ENCODE measurements around the gene EIF5B. TPM values are rescaled to one million over a fixed set of nuclear protein-coding genes. Genes with fewer than 3 reads are reported as not detected.

Gene EIF5B
- total RNA-seq, 2 donors from 2014 or later, result 50.7 to 81.0 TPM

GRCh38 chr2:99389946-99390345 lies 52.8 kb downstream of the EIF5B start:
- DNase-seq (ENCODE audit: low spot score), result no peak
- H3K4me3 ChIP-seq, result no peak overlapping the region
- no peaks in the 10 kb centered on the region for H3K9me3 ChIP-seq
- H3K27ac ChIP-seq, result peak overlapping the region; percentile 3 to 77
- peaks cover 59% of the 10 kb centered on the region for H3K36me3 ChIP-seq
- H3K4me1 ChIP-seq, result peaks cover 0 to 11% of the 10 kb centered on the region in 2 donors
- no peak for TF ChIP-seq CTCF (IDR thresholded peaks at IDR 0.05)
- H3K27me3 ChIP-seq, result no peaks in the 10 kb centered on the region

GRCh38 chr2:99395589-99396130 lies 58.5 kb downstream of the EIF5B start:
- no peaks in the 10 kb centered on the region for H3K27me3 ChIP-seq
- no peak for DNase-seq (ENCODE audit: low spot score)
- peaks cover 0 to 21% of the 10 kb centered on the region in 2 donors for H3K4me1 ChIP-seq
- H3K4me3 ChIP-seq, result no peak overlapping the region
- no peaks in the 10 kb centered on the region for H3K9me3 ChIP-seq
- TF ChIP-seq CTCF (IDR thresholded peaks at IDR 0.05), result no peak
- H3K36me3 ChIP-seq, result peaks cover 97% of the 10 kb centered on the region
- peak overlapping the region in 1 of 2 donors; percentile 74 for H3K27ac ChIP-seq

GRCh38 chr2:99397266-99397920 lies 60.2 kb downstream of the EIF5B start:
- no peak overlapping the region for H3K4me3 ChIP-seq
- no peaks in the 10 kb centered on the region for H3K9me3 ChIP-seq
- peaks cover 0 to 21% of the 10 kb centered on the region in 2 donors for H3K4me1 ChIP-seq
- no peak for DNase-seq (ENCODE audit: low spot score)
- H3K27ac ChIP-seq, result peak overlapping the region; percentile 51 to 74
- no peak for TF ChIP-seq CTCF (IDR thresholded peaks at IDR 0.05)
- no peaks in the 10 kb centered on the region for H3K27me3 ChIP-seq
- peaks cover 98% of the 10 kb centered on the region for H3K36me3 ChIP-seq

- H3K9me3 ChIP-seq, result no peaks in the 10 kb centered on the region
- peak overlapping the region; percentile 51 to 74 for H3K27ac ChIP-seq
Observed at GRCh38 chr2:99398303-99398702, 61.1 kb downstream of the EIF5B start.

GRCh38 chr2:99399063-99399462 lies 61.9 kb downstream of the EIF5B start:
- Histone ChIP-seq H3K36me3 (peaks cover 96% of the 10 kb centered on the region), H3K4me3 (no peak overlapping the region), H3K9me3 (no peaks in the 10 kb centered on the region), H3K27me3 (no peaks in the 10 kb centered on the region), H3K27ac (peak overlapping the region; percentile 51 to 74), H3K4me1 (peaks cover 0 to 35% of the 10 kb centered on the region in 2 donors)
- DNase-seq (ENCODE audit: low spot score), result no peak
- no peak for TF ChIP-seq CTCF (IDR thresholded peaks at IDR 0.05)

More at GRCh38 chr2:99398303-99398702, 61.1 kb downstream of the EIF5B start:
- no peak overlapping the region for H3K4me3 ChIP-seq
- peaks cover 99% of the 10 kb centered on the region for H3K36me3 ChIP-seq
- peaks cover 0 to 27% of the 10 kb centered on the region in 2 donors for H3K4me1 ChIP-seq
- no peak for DNase-seq (ENCODE audit: low spot score)
- no peak for TF ChIP-seq CTCF (IDR thresholded peaks at IDR 0.05)
- H3K27me3 ChIP-seq, result no peaks in the 10 kb centered on the region
